Neural crest cell (in vitro differentiated cells): ENCODE measurements around the gene SORCS2. TPM values are rescaled to one million over a fixed set of nuclear protein-coding genes. Genes with fewer than 3 reads are reported as not detected.

Source experiments
- DNase-seq: peaks from one replicate; pipeline ENCODE4 v3.0.0; 2021; ENCODE audit warnings: low read depth, mixed read lengths, low spot score
- H3K27ac Mint-ChIP-seq: one replicate; pipeline ENCODE4 v1.8.0; 2021; ENCODE audit warnings: mild to moderate bottlenecking, mixed read lengths; ENCODE audit not compliant: unreplicated experiment
- H3K27me3 Mint-ChIP-seq: 2 replicates; pipeline ENCODE4 v1.8.0; 2021; ENCODE audit warnings: low read depth, mild to moderate bottlenecking, mixed read lengths
- H3K36me3 Mint-ChIP-seq: 2 replicates; pipeline ENCODE4 v1.8.0; 2021; ENCODE audit warnings: low read depth, mild to moderate bottlenecking, mixed read lengths
- H3K4me1 Mint-ChIP-seq: 2 replicates; pipeline ENCODE4 v1.8.0; 2021; ENCODE audit warnings: mixed read lengths
- H3K4me3 Mint-ChIP-seq: one replicate; pipeline ENCODE4 v1.8.0; 2021; ENCODE audit warnings: mild to moderate bottlenecking, mixed read lengths
- H3K9me3 Mint-ChIP-seq: 2 replicates; pipeline ENCODE4 v1.8.0; 2021; ENCODE audit warnings: mixed read lengths
- total RNA-seq: library from RNA; stranded (reverse); gene quantifications from 2 replicates; pipeline ENCODE4 v1.2.1, GENCODE V29; 2021
- TF ChIP-seq, protein P1 (sequence below): fragments of 200-600 bp; sonication (generic); conservative IDR thresholded peaks from 2 replicates; pipeline ENCODE4 v1.5.0; 2021; ENCODE audit warnings: antibody characterized with exemption, mild to moderate bottlenecking

SORCS2 gene
- total RNA-seq, 1 donor from 2014 or later = 1.1 TPM

- Mint-ChIP-seq H3K36me3 (no peaks in the 10 kb centered on the region), H3K4me3 (no peak within 1 kb of the TSS), H3K27me3 (no peaks in the 10 kb centered on the region), H3K9me3 (peaks cover 4% of the 10 kb centered on the region), H3K27ac (no peak within 1 kb of the TSS), H3K4me1 (peaks cover 7% of the 10 kb centered on the region)
- no peak for DNase-seq
- TF ChIP-seq, protein P1, sequence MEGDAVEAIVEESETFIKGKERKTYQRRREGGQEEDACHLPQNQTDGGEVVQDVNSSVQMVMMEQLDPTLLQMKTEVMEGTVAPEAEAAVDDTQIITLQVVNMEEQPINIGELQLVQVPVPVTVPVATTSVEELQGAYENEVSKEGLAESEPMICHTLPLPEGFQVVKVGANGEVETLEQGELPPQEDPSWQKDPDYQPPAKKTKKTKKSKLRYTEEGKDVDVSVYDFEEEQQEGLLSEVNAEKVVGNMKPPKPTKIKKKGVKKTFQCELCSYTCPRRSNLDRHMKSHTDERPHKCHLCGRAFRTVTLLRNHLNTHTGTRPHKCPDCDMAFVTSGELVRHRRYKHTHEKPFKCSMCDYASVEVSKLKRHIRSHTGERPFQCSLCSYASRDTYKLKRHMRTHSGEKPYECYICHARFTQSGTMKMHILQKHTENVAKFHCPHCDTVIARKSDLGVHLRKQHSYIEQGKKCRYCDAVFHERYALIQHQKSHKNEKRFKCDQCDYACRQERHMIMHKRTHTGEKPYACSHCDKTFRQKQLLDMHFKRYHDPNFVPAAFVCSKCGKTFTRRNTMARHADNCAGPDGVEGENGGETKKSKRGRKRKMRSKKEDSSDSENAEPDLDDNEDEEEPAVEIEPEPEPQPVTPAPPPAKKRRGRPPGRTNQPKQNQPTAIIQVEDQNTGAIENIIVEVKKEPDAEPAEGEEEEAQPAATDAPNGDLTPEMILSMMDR = no peak
Measured at GRCh38 chr4:7434766-7435150, 242.4 kb downstream of the SORCS2 start, which contains the start of gene PSAPL1. PSAPL1 (minus strand) TSS chr4:7434930; CDS start chr4:7434879, 51 bp downstream.

- no peak for DNase-seq
- peaks cover 7% of the 10 kb centered on the region for H3K4me1 Mint-ChIP-seq
- H3K9me3 Mint-ChIP-seq = peaks cover 4% of the 10 kb centered on the region
- no peak overlapping the region for H3K27ac Mint-ChIP-seq
- H3K4me3 Mint-ChIP-seq = no peak overlapping the region
- no peaks in the 10 kb centered on the region for H3K36me3 Mint-ChIP-seq
- TF ChIP-seq, protein P1 = no peak
- H3K27me3 Mint-ChIP-seq = no peaks in the 10 kb centered on the region
Measured at GRCh38 chr4:7435471-7436061, 243.2 kb downstream of the SORCS2 start.

GRCh38 chr4:7436256-7436655 is 243.9 kb downstream of the SORCS2 start:
- Mint-ChIP-seq H3K36me3 (no peaks in the 10 kb centered on the region), H3K27me3 (no peaks in the 10 kb centered on the region), H3K4me3 (no peak overlapping the region), H3K9me3 (peaks cover 4% of the 10 kb centered on the region), H3K4me1 (peaks cover 7% of the 10 kb centered on the region), H3K27ac (no peak overlapping the region)
- TF ChIP-seq, protein P1 = no peak
- DNase-seq = no peak

DNA sequence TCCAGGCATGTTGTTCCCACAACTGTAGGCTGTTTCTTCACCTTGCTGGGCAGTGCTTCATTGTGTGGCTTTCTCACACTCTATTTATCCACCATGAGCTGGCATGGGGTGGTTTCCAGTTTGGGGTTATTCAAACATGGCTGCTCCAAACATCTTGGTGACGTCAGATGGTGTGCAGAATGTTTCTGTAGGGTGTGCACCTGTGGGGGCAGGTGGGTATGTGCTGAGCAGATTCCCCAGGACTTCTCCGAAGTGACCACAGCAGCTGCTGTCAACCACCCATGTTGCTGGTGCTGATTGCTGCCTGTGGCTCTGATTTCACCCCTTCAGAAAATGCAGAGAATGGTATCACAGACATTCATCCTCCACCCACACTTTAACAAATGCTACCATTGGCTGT is 247.4 kb downstream of the SORCS2 start:
- Mint-ChIP-seq H3K36me3 (no peaks in the 10 kb centered on the region), H3K27ac (no peak overlapping the region), H3K9me3 (peaks cover 4% of the 10 kb centered on the region), H3K27me3 (peaks cover 5% of the 10 kb centered on the region), H3K4me1 (peaks cover 11% of the 10 kb centered on the region), H3K4me3 (no peak overlapping the region)
- TF ChIP-seq, protein P1 = no peak
- DNase-seq = no peak

GRCh38 chr4:7441201-7441600 is 248.9 kb downstream of the SORCS2 start:
- H3K27ac Mint-ChIP-seq = no peak overlapping the region
- H3K4me3 Mint-ChIP-seq = no peak overlapping the region
- TF ChIP-seq, protein P1 = no peak
- H3K36me3 Mint-ChIP-seq = no peaks in the 10 kb centered on the region
- peaks cover 5% of the 10 kb centered on the region for H3K27me3 Mint-ChIP-seq
- H3K9me3 Mint-ChIP-seq = peaks cover 4% of the 10 kb centered on the region
- DNase-seq = no peak
- peaks cover 5% of the 10 kb centered on the region for H3K4me1 Mint-ChIP-seq
